ENCODE data around the gene RHAG. TPM values are rescaled to one million over a fixed set of nuclear protein-coding genes. Genes with fewer than 3 reads are reported as not detected.

RHAG gene
- total RNA-seq, result not detected

DNA sequence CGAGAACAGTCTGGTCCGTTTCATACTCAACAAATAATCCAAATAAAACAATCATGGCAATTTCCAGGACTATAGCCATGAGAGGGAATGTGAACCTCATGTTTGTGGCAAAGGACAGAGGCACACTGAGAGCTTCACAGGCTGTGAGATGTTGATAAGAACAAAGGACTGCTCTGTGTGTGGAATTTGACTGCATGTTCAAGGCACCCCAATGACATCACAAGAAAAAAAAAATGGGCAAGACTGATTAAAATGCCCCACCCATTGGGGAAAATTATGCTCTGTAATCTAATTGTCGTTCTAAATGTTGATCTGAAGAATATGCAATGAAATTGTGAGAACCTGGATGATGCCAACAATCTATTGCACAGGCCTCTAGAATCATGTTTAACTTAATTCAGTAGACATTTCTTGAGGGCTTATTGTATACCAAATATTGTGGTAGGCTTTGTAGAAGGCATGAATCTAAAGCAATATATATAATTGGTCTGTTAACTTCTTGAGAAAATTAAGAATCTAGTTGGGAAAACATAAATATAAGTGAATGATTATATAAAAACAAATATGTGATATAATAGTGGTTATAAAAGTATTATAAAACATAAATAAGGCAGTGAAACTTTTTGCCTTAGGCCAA is at the start of gene RHAG:
Gene RHAG (minus strand): TSS at position 127 of the 637 bp plus-strand sequence. CDS start 27 bp downstream, at position 100.

Other genes with a start within 250 kb of the RHAG start
- 10 to 100 TPM; 17.0 to 17.3 TPM for gene MMUT, start 173.6 kb downstream of the RHAG start, total RNA-seq
- gene CENPQ, start 173.5 kb downstream of the RHAG start, total RNA-seq, result 10 to 100 TPM; 12.6 to 14.0 TPM
- gene GLYATL3, start 136.9 kb downstream of the RHAG start, total RNA-seq, result not detected
- gene C6orf141, start 86.2 kb downstream of the RHAG start, total RNA-seq, result under 1 TPM; 0.46 to 0.53 TPM
- gene CRISP2, start 76.7 kb upstream of the RHAG start, total RNA-seq, result not detected
- not detected for gene CRISP3, start 107.5 kb upstream of the RHAG start, total RNA-seq
- gene PGK2, start 150.4 kb upstream of the RHAG start, total RNA-seq, result not detected
- not detected for gene CRISP1, start 229.7 kb upstream of the RHAG start, total RNA-seq

All from activated naive CD4-positive, alpha-beta T cell treated with anti-CD3 and anti-CD28 coated beads, Interleukin-2, amount 10 ng/mL, durations not matched to agents 5 hours and 36 hours (primary cell).